HG03066 (cell line): Measurements from ENCODE around the gene SLC22A17.

ENCODE experiments used
- ATAC-seq: cut with Tn5 transposase; IDR thresholded peaks from one replicate; pipeline ENCODE4 v1.9.1; 2021; ENCODE audit warnings: low read depth; ENCODE audit not compliant: unreplicated experiment

The SLC22A17 gene

GRCh38 chr14:23382276-23382675 lies 29.6 kb upstream of the SLC22A17 start:
- no peak for ATAC-seq

GRCh38 chr14:23381871-23382270 lies 29.2 kb upstream of the SLC22A17 start:
- ATAC-seq, result no peak

- ATAC-seq, result no peak
Observed at GRCh38 chr14:23380976-23381375, 28.3 kb upstream of the SLC22A17 start.

DNA sequence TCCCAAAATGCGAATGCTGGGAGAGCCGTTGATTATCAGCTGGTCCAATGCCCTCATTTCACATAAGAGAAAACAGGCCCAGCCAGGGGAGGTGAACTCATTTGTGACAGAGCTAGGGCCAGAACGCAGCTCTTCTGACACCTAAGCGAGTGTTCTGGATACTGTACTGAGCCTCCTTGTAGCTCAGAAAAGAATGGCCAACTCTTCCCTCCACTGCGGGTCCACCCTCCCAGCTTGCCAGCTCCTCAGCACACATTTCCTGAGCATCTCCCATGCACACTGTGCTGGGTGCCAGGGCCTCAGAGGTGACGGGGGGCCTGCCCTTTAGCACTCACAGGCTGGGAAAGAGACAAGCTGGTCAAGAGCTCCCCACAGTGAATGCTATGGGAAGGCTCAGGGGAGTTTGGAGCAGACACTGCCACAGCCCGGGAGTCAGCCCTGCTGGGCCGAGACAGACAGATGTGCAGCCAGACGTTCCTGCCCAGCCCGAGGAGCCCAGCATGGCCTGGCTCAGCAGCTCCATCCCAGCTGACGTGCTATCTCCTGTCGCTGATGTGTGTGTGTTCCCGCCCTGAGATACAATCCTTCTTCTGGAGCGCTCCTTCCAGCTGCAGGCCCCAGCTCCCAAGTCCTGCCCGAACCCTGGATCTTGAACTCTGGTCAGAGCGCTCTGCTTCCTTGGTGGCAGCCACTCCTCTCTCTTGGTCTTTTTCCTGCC lies 27.7 kb upstream of the SLC22A17 start:
- no peak for ATAC-seq

- ATAC-seq, result no peak
Observed at GRCh38 chr14:23379366-23380196, 26.9 kb upstream of the SLC22A17 start.

DNA sequence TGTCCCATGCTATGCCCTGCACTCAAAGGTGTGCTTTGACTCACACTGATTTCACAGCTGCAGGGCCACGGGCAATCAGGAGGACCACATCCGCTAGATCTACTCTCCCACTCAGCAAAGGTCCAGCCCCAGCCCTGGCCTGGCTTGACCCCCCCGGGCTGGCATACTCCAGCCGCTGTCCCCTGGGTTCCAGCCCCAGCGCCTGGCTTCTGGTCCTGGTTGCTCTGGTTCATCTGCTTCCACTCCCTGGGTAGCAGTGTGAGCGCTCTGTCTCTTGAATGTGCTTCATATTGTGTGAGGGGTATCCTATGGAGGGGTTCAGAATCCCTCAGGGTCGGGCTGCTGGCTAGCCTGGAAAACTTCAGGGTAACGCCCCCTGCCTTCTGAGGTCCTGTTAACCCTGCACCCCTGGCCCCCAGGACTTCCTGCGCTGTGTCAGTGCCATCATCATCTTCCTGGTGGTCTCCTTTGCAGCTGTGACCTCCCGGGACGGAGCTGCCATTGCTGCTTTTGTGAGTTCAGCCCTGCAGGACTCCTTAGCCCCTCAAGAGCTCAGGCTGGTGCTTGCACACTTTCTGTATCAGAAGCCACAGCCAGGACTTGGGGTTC lies 26.0 kb upstream of the SLC22A17 start:
- ATAC-seq, result no peak

- no peak for ATAC-seq
Observed at GRCh38 chr14:23377573-23378563, 25.2 kb upstream of the SLC22A17 start.

DNA sequence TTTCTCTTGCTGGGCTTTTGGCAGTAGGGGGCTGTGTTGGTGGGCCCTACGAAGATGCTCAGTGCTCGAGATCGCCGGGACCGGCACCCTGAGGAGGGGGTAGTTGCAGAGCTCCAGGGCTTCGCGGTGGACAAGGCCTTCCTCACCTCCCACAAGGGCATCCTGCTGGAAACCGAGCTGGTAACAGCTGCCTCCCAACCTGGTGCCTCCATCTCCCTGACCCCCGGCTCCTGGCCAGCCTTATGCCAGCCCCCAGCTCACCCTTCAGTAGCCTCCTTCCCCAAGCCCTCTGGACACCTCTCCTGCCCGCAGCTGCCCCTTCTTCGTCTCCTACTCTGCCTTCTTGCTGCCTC lies 24.5 kb upstream of the SLC22A17 start:
- no peak for ATAC-seq

DNA sequence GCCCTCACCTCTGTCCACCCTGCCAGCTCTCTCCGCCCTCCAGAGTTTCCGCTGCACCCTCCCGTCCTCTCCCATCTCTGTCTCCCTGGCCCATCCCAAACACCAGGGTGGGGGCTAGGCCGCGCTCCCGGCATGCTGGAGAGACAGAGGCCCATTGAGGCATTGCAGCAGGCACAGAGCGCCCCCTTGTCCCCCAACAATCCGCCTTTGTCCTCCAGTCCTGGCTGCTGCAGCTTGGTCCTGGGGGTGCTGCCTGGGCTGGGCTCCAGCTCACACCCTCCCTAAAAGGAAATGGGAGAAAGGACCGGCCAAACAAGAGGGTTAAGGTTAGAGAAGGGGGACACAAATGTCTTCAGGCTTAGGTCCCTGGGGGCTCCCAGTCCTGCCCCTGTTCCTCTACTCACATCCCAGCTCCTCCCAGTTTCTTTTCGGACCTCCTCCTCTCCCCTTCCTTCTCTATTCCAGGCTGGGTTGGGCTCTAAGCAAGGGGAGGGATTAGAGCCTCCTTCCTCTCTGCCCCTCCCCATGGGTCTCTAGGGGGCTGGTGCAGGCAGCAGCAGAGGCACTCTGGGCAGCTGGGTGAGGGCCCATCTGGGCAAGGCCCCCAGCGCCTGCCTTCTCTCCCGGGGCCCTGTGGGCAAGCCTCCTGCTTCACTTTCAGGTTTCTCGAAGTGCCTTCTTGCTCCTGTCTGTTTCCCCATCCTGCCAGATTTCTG lies 24.0 kb upstream of the SLC22A17 start, which contains the start of gene CMTM5:
CMTM5 (plus strand) TSS at position 565 of the 716 bp plus-strand sequence. CDS start 206 bp downstream, outside the sequence.
- ATAC-seq, result no peak

DNA sequence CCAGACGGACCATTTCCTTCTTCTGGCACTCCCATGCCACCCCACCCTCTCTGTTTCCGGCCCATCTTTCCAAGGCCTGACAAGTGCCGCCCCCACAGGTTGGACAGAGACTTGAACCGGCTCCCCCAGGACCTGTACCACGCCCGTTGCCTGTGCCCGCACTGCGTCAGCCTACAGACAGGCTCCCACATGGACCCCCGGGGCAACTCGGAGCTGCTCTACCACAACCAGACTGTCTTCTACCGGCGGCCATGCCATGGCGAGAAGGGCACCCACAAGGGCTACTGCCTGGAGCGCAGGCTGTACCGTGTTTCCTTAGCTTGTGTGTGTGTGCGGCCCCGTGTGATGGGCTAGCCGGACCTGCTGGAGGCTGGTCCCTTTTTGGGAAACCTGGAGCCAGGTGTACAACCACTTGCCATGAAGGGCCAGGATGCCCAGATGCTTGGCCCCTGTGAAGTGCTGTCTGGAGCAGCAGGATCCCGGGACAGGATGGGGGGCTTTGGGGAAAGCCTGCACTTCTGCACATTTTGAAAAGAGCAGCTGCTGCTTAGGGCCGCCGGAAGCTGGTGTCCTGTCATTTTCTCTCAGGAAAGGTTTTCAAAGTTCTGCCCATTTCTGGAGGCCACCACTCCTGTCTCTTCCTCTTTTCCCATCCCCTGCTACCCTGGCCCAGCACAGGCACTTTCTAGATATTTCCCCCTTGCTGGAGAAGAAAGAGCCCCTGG lies 23.0 kb upstream of the SLC22A17 start:
- ATAC-seq, result no peak

GRCh38 chr14:23373041-23373440 lies 20.4 kb upstream of the SLC22A17 start:
- no peak for ATAC-seq

GRCh38 chr14:23372509-23372908 lies 19.8 kb upstream of the SLC22A17 start, which contains the start of gene IL25:
Gene IL25 (plus strand): TSS chr14:23372809.
- ATAC-seq, result no peak

DNA sequence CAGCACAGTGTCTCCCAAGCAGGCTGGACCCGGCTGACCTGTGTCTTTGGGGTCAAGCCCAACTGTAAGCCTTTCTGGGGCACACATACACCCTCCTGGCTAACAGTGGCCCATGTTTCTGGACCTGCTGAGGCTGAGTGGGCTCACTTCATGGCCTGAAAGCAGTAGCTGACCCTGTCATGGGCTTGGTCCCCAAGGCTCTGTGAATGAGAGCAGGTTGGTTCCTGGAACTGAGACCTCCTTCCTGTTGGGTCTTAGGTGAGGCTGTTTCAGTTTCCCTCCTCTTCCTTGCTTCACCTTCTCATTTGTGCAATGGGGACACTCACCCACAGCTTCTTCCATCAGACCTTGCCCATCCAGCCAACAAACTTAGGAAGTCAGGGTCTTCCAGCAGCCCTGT lies 19.2 kb upstream of the SLC22A17 start:
- no peak for ATAC-seq

DNA sequence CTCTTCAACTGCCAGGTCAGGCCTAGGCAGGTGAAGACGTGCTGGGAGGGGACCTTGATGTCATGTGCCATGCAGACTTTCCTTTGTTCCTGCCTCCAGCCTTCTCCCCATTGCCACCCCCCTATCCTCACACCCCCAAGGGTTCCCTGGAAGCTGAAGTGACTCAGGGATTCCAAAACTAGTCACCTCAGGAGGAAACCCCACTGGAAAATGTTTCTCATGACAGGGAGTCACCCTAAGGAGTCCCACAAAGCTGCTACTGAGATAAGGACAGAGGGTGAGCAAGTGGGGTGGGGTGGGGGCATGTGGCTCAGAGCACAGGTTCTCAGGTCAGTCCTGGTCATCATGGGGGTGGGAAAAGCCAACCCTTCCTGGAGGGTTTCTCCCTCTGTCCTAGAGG lies 17.5 kb upstream of the SLC22A17 start:
- no peak for ATAC-seq

- no peak for ATAC-seq
Observed at GRCh38 chr14:23366426-23366921, 13.8 kb upstream of the SLC22A17 start.

DNA sequence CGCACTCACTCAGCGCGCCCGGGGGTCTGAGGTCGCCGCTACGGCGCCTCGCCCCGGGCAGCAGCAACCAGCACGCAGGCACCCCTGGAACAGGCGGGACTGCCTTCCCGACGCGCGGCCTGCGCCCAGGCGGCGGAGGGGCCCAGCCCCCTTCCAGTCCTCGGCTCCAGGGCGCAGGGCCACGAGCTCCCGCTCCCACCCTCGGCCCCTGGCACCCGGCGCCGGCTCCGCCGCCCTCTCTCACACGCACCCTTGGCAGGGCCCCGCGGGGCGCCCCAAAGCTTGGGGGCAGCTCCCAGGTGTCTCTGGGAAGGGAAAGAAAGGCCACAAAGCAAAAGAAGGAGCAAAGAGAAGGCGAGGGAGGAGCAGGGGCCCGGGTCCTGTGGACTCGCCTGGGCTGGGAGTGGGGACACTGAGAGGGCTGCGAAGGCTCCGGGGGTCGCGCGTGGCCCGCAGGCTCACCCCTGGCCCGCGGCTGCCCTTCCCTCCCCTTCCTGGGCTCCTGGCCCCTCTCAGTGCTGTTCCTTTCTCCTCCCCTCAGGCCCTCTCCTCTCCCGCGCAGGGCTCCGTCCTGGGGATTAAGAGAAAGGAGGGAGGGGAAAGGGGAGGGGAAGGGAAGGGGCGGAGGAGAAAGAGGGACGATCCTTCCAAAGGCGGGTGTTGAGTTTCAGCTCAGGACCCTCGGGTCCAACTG lies 13.2 kb upstream of the SLC22A17 start:
- no peak for ATAC-seq

GRCh38 chr14:23365036-23365731 lies 12.5 kb upstream of the SLC22A17 start, which contains the start of gene EFS:
Gene EFS (minus strand): TSS chr14:23365172. CDS start chr14:23365025, 147 bp downstream.
- no peak for ATAC-seq
